Measurements from ENCODE around the gene ADGRG1. TPM values are rescaled to one million over a fixed set of nuclear protein-coding genes. Genes with fewer than 3 reads are reported as not detected.
A peak's percentile ranks its signal among the peaks of the same experiment; 100 is the strongest.

ADGRG1 gene
- total RNA-seq, 1 experiment from 2014 or later, result 13.1 TPM

DNA sequence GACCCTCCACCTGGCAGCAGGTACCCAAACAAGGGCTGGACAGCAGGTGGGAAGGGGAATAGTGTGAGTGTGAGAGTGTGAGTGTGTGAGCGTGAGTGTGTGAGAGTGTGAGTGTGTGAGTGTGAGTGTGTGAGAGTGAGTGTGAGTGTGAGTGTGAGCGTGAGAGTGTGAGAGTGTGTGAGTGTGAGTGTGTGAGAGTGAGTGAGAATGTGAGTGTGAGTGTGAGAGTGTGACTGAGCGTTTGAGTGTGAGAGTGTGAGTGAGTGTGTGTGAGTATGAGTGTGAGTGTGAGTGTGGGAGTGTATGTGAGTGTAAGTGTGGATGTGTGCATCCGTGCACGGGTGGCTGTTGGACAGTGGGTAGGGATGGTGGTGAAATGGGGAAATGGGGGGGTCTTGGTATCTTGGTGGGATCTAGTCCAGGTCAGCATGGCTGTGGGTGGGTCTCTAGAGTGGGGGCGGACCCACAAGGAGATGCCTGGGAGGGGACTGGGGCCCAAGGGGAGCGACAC lies 408 bp downstream of the ADGRG1 start:
- Histone ChIP-seq H3K4me3 (ENCODE audit: low read depth in 2 of 2, low read length in 2 of 2) (peak overlapping the region; percentile 17 to 52), H3K27me3 (ENCODE audit: control insufficient read depth, insufficient read depth, low read length) (no peaks in the 10 kb centered on the region), H3K27ac (ENCODE audit: low read length) (no peak overlapping the region), H3K36me3 (ENCODE audit: control insufficient read depth, insufficient read depth, low read length) (no peaks in the 10 kb centered on the region), H3K9me3 (ENCODE audit: control insufficient read depth, insufficient read depth, low read depth, low read length) (no peaks in the 10 kb centered on the region), H3K4me1 (ENCODE audit: control insufficient read depth, insufficient read depth, low read length) (peaks cover 32% of the 10 kb centered on the region)
- DNase-seq (ENCODE audit: low read depth, low spot score), result no peak
- no TSS peak for BruUV-seq (replicated peaks)
- intact Hi-C loops (cut with micrococcal nuclease; ENCODE audit: unreplicated experiment), result no loop called here
- ChIA-PET CTCF (no interaction called here), POLR2A (no interaction called here)
- no peak for ATAC-seq
- in situ Hi-C loops (cut with HindIII; ENCODE audit: low pct_unique_long_range_greater_than_20kb, low sequenced_read_pairs), result no loop called here
- no peak for TF ChIP-seq SIN3A (IDR thresholded peaks at IDR 0.05; ENCODE audit: borderline replicate concordance, insufficient read depth, low read depth, low read length)
- no peak for TF ChIP-seq REST (IDR thresholded peaks at IDR 0.05; ENCODE audit: insufficient read depth in 1 of 2, low read depth in 2 of 2, low read length in 1 of 2)
- TF ChIP-seq POLR2AphosphoS5 (IDR thresholded peaks at IDR 0.05; ENCODE audit: low read depth, low read length), result no peak
- no peak for TF ChIP-seq TCF7L2 (IDR thresholded peaks at IDR 0.05; ENCODE audit: low read depth, low read length)
- TF ChIP-seq CTCF (IDR thresholded peaks at IDR 0.05), result no peak

GRCh38 chr16:57629516-57630406 lies 1.3 kb downstream of the ADGRG1 start:
- H3K4me3 ChIP-seq (ENCODE audit: low read depth in 2 of 2, low read length in 2 of 2), result peak overlapping the region in 1 of 2 experiments; percentile 52; a peak in 2 of 4 replicates
- POLR2A ChIA-PET, result interaction anchor here (0.6 to 0.8 kb wide), 2 partner anchors 326 to 998 kb away, joined by 3 to 9 read pairs; no protein-coding TSS in a partner anchor

More at GRCh38 chr16:57629516-57630406, 1.3 kb downstream of the ADGRG1 start:
- 0 out of 2 replicates have a peak overlapping the region, but pooled peaks have one; percentile 29 for H3K27ac ChIP-seq (ENCODE audit: low read length)
- H3K36me3 ChIP-seq (ENCODE audit: control insufficient read depth, insufficient read depth, low read length), result no peaks in the 10 kb centered on the region
- BruUV-seq (replicated peaks), result no TSS peak
- TF ChIP-seq CTCF (IDR thresholded peaks at IDR 0.05) (no peak), TCF7L2 (IDR thresholded peaks at IDR 0.05; ENCODE audit: low read depth, low read length) (no peak), REST (IDR thresholded peaks at IDR 0.05; ENCODE audit: insufficient read depth in 1 of 2, low read depth in 2 of 2, low read length in 1 of 2) (no peak), POLR2AphosphoS5 (IDR thresholded peaks at IDR 0.05; ENCODE audit: low read depth, low read length) (no peak), SIN3A (IDR thresholded peaks at IDR 0.05; ENCODE audit: borderline replicate concordance, insufficient read depth, low read depth, low read length) (no peak)
- ATAC-seq (no peak), DNase-seq (ENCODE audit: low read depth, low spot score) (no peak)
- H3K4me1 ChIP-seq (ENCODE audit: control insufficient read depth, insufficient read depth, low read length), result peaks cover 32% of the 10 kb centered on the region
- H3K27me3 ChIP-seq (ENCODE audit: control insufficient read depth, insufficient read depth, low read length), result no peaks in the 10 kb centered on the region
- no peaks in the 10 kb centered on the region for H3K9me3 ChIP-seq (ENCODE audit: control insufficient read depth, insufficient read depth, low read depth, low read length)
- intact Hi-C loops (cut with micrococcal nuclease; ENCODE audit: unreplicated experiment), result loop anchor here (5.0 kb wide), 1 partner anchor 37 kb away; no protein-coding TSS in a partner anchor
- in situ Hi-C loops (cut with HindIII; ENCODE audit: low pct_unique_long_range_greater_than_20kb, low sequenced_read_pairs), result no loop called here
- CTCF ChIA-PET, result interaction anchor here (0.6 kb wide), 1 partner anchor 21 kb away, joined by 9 read pairs; no protein-coding TSS in a partner anchor
